ENCODE results near the gene XRCC4. TPM values are rescaled to one million over a fixed set of nuclear protein-coding genes. Genes with fewer than 3 reads are reported as not detected.

XRCC4 gene
- total and polyA plus RNA-seq, 12 donors = 2.4 to 15.8 (median 6.3) TPM

- 76 to 92% (median 86%) methylated on average over 4 of the region's 4 CpGs for WGBS, 4 donors
- no peak for TF ChIP-seq POLR2A (IDR thresholded peaks at IDR 0.05)
- TF ChIP-seq CTCF (IDR thresholded peaks at IDR 0.05) = no peak
- H3K27ac ChIP-seq = no peak overlapping the region
- intact Hi-C loops (cut with DNase I) = no loop called here
- H3K4me3 ChIP-seq = no peak overlapping the region
- no peaks in the 10 kb centered on the region for H3K9me3 ChIP-seq (replicated peaks in 1 of 3)
- H3K4me1 ChIP-seq (replicated peaks in 1 of 2) = no peaks in the 10 kb centered on the region
- DNase-seq = no peak
- H3K36me3 ChIP-seq (replicated peaks in 1 of 2) = no peaks in the 10 kb centered on the region
- H3K27me3 ChIP-seq = no peaks in the 10 kb centered on the region
Measured at GRCh38 chr5:83277154-83277553, 199.8 kb downstream of the XRCC4 start.

- intact Hi-C loops (cut with DNase I) = no loop called here
- TF ChIP-seq CTCF (IDR thresholded peaks at IDR 0.05) (no peak), POLR2A (IDR thresholded peaks at IDR 0.05) (no peak)
- Histone ChIP-seq H3K27ac (no peak overlapping the region), H3K27me3 (no peaks in the 10 kb centered on the region), H3K4me1 (replicated peaks in 1 of 2) (no peaks in the 10 kb centered on the region), H3K9me3 (replicated peaks in 1 of 3) (no peaks in the 10 kb centered on the region), H3K4me3 (no peak overlapping the region), H3K36me3 (replicated peaks in 1 of 2) (no peaks in the 10 kb centered on the region)
- DNase-seq = no peak
- whole genome bisulfite sequencing, 4 donors = 85 to 96% (median 90%) methylated on average over 2 of the region's 2 CpGs
Measured at GRCh38 chr5:83277953-83278352, 200.6 kb downstream of the XRCC4 start.

GRCh38 chr5:83281176-83281575 lies 203.8 kb downstream of the XRCC4 start:
- no peaks in the 10 kb centered on the region for H3K4me1 ChIP-seq (replicated peaks in 1 of 2)
- WGBS, 4 donors = 91 to 96% (median 93%) methylated on average over 2 of the region's 2 CpGs
- H3K27ac ChIP-seq = no peak overlapping the region
- no peak overlapping the region for H3K4me3 ChIP-seq
- no peak for TF ChIP-seq CTCF (IDR thresholded peaks at IDR 0.05)
- TF ChIP-seq POLR2A (IDR thresholded peaks at IDR 0.05) = no peak
- peaks cover 0 to 3% (median 0%) of the 10 kb centered on the region in 3 donors for H3K9me3 ChIP-seq (replicated peaks in 1 of 3)
- no peaks in the 10 kb centered on the region for H3K27me3 ChIP-seq
- no peaks in the 10 kb centered on the region for H3K36me3 ChIP-seq (replicated peaks in 1 of 2)
- intact Hi-C loops (cut with DNase I) = no loop called here
- DNase-seq = no peak

- no peak overlapping the region for H3K27ac ChIP-seq
- DNase-seq = no peak
- H3K9me3 ChIP-seq (replicated peaks in 1 of 3) = peaks cover 0 to 3% (median 0%) of the 10 kb centered on the region in 3 donors
- H3K4me3 ChIP-seq = no peak overlapping the region
- H3K36me3 ChIP-seq (replicated peaks in 1 of 2) = no peaks in the 10 kb centered on the region
- TF ChIP-seq POLR2A (IDR thresholded peaks at IDR 0.05) (no peak), CTCF (IDR thresholded peaks at IDR 0.05) (no peak)
- intact Hi-C loops (cut with DNase I) = no loop called here
- H3K27me3 ChIP-seq = no peaks in the 10 kb centered on the region
- no peaks in the 10 kb centered on the region for H3K4me1 ChIP-seq (replicated peaks in 1 of 2)
Measured at GRCh38 chr5:83281658-83282057, 204.3 kb downstream of the XRCC4 start.

Data from adrenal gland (tissue), 12 donors.